ENCODE data around the gene OR2M5.

OR2M5 gene

GRCh38 chr1:248144513-248145198, at the start of gene OR2M5:
Gene OR2M5, plus strand, starts transcription at chr1:248145148. Its CDS starts 0 bp downstream, at chr1:248145148.
- H3K27me3 ChIP-seq = no peaks in the 10 kb centered on the region
- H3K4me2 ChIP-seq = no peak within 1 kb of the TSS
- no peaks in the 10 kb centered on the region for H4K20me1 ChIP-seq
- no peak for TF ChIP-seq Cebpa-rat (IDR thresholded peaks at IDR 0.05)
- no peaks in the 10 kb centered on the region for H3K36me3 ChIP-seq
- H3K4me1 ChIP-seq = no peaks in the 10 kb centered on the region
- no peak within 1 kb of the TSS for H3K9ac ChIP-seq
- H3K9me3 ChIP-seq (replicated peaks in 1 of 11) = peaks cover 0 to 13% (median 0%) of the 10 kb centered on the region in 11 experiments; a peak in 2 of 22 replicates
- H3K4me3 ChIP-seq = no peak within 1 kb of the TSS
- H3K27ac ChIP-seq = no peak within 1 kb of the TSS

- Histone ChIP-seq H3K36me3 (no peaks in the 10 kb centered on the region), H4K20me1 (no peaks in the 10 kb centered on the region), H3K4me2 (no peak overlapping the region), H3K27ac (no peak overlapping the region), H3K9me3 (replicated peaks in 1 of 11) (no peaks in the 10 kb centered on the region), H3K27me3 (no peaks in the 10 kb centered on the region), H3K4me3 (no peak overlapping the region), H3K9ac (no peak overlapping the region), H3K4me1 (no peaks in the 10 kb centered on the region)
- TF ChIP-seq Cebpa-rat (IDR thresholded peaks at IDR 0.05) = no peak
Measured at GRCh38 chr1:248098529-248098928, 46.4 kb upstream of the OR2M5 start.

- H3K4me2 ChIP-seq = no peak overlapping the region
- H3K4me1 ChIP-seq = no peaks in the 10 kb centered on the region
- H3K9ac ChIP-seq = no peak overlapping the region
- H4K20me1 ChIP-seq = no peaks in the 10 kb centered on the region
- no peak overlapping the region for H3K27ac ChIP-seq
- no peaks in the 10 kb centered on the region for H3K27me3 ChIP-seq
- no peak for TF ChIP-seq Cebpa-rat (IDR thresholded peaks at IDR 0.05)
- H3K4me3 ChIP-seq = no peak overlapping the region
- peaks cover 11 to 30% (median 19%) of the 10 kb centered on the region in 11 experiments for H3K9me3 ChIP-seq (replicated peaks in 1 of 11)
- H3K36me3 ChIP-seq = no peaks in the 10 kb centered on the region
Measured at GRCh38 chr1:248102847-248103246, 42.1 kb upstream of the OR2M5 start.

GRCh38 chr1:248111157-248111556, 33.8 kb upstream of the OR2M5 start:
- peak overlapping the region in 1 of 10 experiments; percentile 28; a peak in 2 of 20 replicates for H3K4me3 ChIP-seq
- TF ChIP-seq Cebpa-rat (IDR thresholded peaks at IDR 0.05) = no peak
- H3K9me3 ChIP-seq (replicated peaks in 1 of 11) = peaks cover 34 to 57% (median 37%) of the 10 kb centered on the region in 11 experiments
- H3K27me3 ChIP-seq = no peaks in the 10 kb centered on the region
- H3K36me3 ChIP-seq = 0 out of 22 replicates have a peak, but pooled peaks cover 0 to 2% (median 0%) of the 10 kb centered on the region in 11 experiments
- H3K27ac ChIP-seq = no peak overlapping the region
- H4K20me1 ChIP-seq = no peaks in the 10 kb centered on the region
- H3K9ac ChIP-seq = no peak overlapping the region
- H3K4me1 ChIP-seq = no peaks in the 10 kb centered on the region
- H3K4me2 ChIP-seq = no peak overlapping the region

GRCh38 chr1:248114890-248115289, 30.1 kb upstream of the OR2M5 start:
- Histone ChIP-seq H3K4me3 (no peak overlapping the region), H3K9me3 (replicated peaks in 1 of 11) (peaks cover 23 to 32% (median 28%) of the 10 kb centered on the region in 11 experiments), H3K36me3 (0 out of 22 replicates have a peak, but pooled peaks cover 0 to 2% (median 0%) of the 10 kb centered on the region in 11 experiments), H3K9ac (no peak overlapping the region), H3K27ac (no peak overlapping the region), H3K27me3 (no peaks in the 10 kb centered on the region), H4K20me1 (no peaks in the 10 kb centered on the region), H3K4me2 (no peak overlapping the region), H3K4me1 (no peaks in the 10 kb centered on the region)
- TF ChIP-seq Cebpa-rat (IDR thresholded peaks at IDR 0.05) = no peak

GRCh38 chr1:248127653-248128052, 17.3 kb upstream of the OR2M5 start:
- H3K9ac ChIP-seq = no peak overlapping the region
- H4K20me1 ChIP-seq = no peaks in the 10 kb centered on the region
- no peak for TF ChIP-seq Cebpa-rat (IDR thresholded peaks at IDR 0.05)
- no peak overlapping the region for H3K27ac ChIP-seq
- no peak overlapping the region for H3K4me3 ChIP-seq
- no peaks in the 10 kb centered on the region for H3K4me1 ChIP-seq
- H3K4me2 ChIP-seq = no peak overlapping the region
- H3K9me3 ChIP-seq (replicated peaks in 1 of 11) = peaks cover 0 to 14% (median 9%) of the 10 kb centered on the region in 11 experiments; a peak in 7 of 22 replicates
- no peaks in the 10 kb centered on the region for H3K36me3 ChIP-seq
- H3K27me3 ChIP-seq = no peaks in the 10 kb centered on the region

- Histone ChIP-seq H4K20me1 (no peaks in the 10 kb centered on the region), H3K27ac (no peak overlapping the region), H3K9ac (no peak overlapping the region), H3K36me3 (no peaks in the 10 kb centered on the region), H3K4me1 (no peaks in the 10 kb centered on the region), H3K27me3 (no peaks in the 10 kb centered on the region), H3K4me2 (no peak overlapping the region), H3K9me3 (replicated peaks in 1 of 11) (peaks cover 0 to 5% (median 0%) of the 10 kb centered on the region in 11 experiments; a peak in 4 of 22 replicates), H3K4me3 (no peak overlapping the region)
- no peak for TF ChIP-seq Cebpa-rat (IDR thresholded peaks at IDR 0.05)
Measured at GRCh38 chr1:248136811-248137210, 8.1 kb upstream of the OR2M5 start.

- H3K9ac ChIP-seq = no peak overlapping the region
- no peak overlapping the region for H3K4me2 ChIP-seq
- no peaks in the 10 kb centered on the region for H3K27me3 ChIP-seq
- H3K36me3 ChIP-seq = no peaks in the 10 kb centered on the region
- H3K4me3 ChIP-seq = no peak overlapping the region
- no peaks in the 10 kb centered on the region for H3K4me1 ChIP-seq
- no peaks in the 10 kb centered on the region; a peak in 2 of 22 replicates for H3K9me3 ChIP-seq (replicated peaks in 1 of 11)
- H4K20me1 ChIP-seq = no peaks in the 10 kb centered on the region
- H3K27ac ChIP-seq = no peak overlapping the region
- TF ChIP-seq Cebpa-rat (IDR thresholded peaks at IDR 0.05) = no peak
Measured at GRCh38 chr1:248140846-248141245, 4.1 kb upstream of the OR2M5 start.

- Histone ChIP-seq H3K4me2 (no peak overlapping the region), H3K9ac (no peak overlapping the region), H3K36me3 (no peaks in the 10 kb centered on the region), H3K4me3 (no peak overlapping the region), H3K9me3 (replicated peaks in 1 of 11) (peaks cover 0 to 13% (median 0%) of the 10 kb centered on the region in 11 experiments; a peak in 2 of 22 replicates), H3K27me3 (no peaks in the 10 kb centered on the region), H3K4me1 (no peaks in the 10 kb centered on the region), H3K27ac (no peak overlapping the region), H4K20me1 (no peaks in the 10 kb centered on the region)
- TF ChIP-seq Cebpa-rat (IDR thresholded peaks at IDR 0.05) = no peak
Measured at GRCh38 chr1:248143311-248143710, 1.6 kb upstream of the OR2M5 start.
